ENCODE data around the gene TLN1. TPM values are rescaled to one million over a fixed set of nuclear protein-coding genes. Genes with fewer than 3 reads are reported as not detected.

The TLN1 gene
- total and polyA plus RNA-seq, 2 experiments from 2014 or later, result 21.5 to 120 TPM

DNA sequence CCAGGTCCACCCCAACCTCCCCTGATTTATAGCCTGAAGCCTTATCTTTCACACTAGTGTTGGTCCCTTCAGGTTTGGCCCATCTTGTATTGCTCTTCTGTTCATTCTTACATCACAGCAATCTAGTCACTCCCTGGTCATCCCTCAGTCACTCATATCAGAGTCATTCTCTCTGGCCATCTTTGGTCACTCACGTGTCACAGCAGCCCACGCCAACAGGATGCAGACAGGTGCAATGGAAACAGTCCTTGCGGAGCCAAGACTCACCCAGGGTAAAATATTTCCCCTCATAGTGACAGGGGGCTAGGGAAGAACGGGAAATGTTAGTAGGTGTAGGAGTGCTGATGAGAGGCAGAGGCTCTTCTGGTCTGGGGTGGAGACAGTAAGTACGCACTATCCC lies 21.5 kb upstream of the TLN1 start:
- peaks cover 19% of the 10 kb centered on the region for H3K4me1 ChIP-seq (ENCODE audit: insufficient read depth)
- Mint-ChIP-seq H3K36me3 (ENCODE audit: low read depth) (peaks cover 38% of the 10 kb centered on the region), H3K9me3 (no peaks in the 10 kb centered on the region; the same call in 1 of the 3 replicates), H3K4me3 (no peak overlapping the region), H3K27me3 (ENCODE audit: insufficient read depth, low read depth, poor library complexity) (peaks cover 10% of the 10 kb centered on the region), H3K27ac (no peak overlapping the region), H3K4me1 (peaks cover 14% of the 10 kb centered on the region)
- ATAC-seq (no peak), DNase-seq (ENCODE audit: low spot score) (no peak)
- no peaks in the 10 kb centered on the region for H3K9me2 ChIP-seq (ENCODE audit: insufficient read depth)
- no peak overlapping the region for H3K4me3 ChIP-seq
- no peak overlapping the region for H3K27ac ChIP-seq (ENCODE audit: low read depth)
- no peak for TF ChIP-seq ZNF114 (CRISPR knock-in tag; IDR thresholded peaks at IDR 0.05)
- TF ChIP-seq JUNB (IDR thresholded peaks at IDR 0.05; ENCODE audit: unreplicated experiment), result no peak
- TF ChIP-seq, protein P1, sequence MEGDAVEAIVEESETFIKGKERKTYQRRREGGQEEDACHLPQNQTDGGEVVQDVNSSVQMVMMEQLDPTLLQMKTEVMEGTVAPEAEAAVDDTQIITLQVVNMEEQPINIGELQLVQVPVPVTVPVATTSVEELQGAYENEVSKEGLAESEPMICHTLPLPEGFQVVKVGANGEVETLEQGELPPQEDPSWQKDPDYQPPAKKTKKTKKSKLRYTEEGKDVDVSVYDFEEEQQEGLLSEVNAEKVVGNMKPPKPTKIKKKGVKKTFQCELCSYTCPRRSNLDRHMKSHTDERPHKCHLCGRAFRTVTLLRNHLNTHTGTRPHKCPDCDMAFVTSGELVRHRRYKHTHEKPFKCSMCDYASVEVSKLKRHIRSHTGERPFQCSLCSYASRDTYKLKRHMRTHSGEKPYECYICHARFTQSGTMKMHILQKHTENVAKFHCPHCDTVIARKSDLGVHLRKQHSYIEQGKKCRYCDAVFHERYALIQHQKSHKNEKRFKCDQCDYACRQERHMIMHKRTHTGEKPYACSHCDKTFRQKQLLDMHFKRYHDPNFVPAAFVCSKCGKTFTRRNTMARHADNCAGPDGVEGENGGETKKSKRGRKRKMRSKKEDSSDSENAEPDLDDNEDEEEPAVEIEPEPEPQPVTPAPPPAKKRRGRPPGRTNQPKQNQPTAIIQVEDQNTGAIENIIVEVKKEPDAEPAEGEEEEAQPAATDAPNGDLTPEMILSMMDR (conservative IDR thresholded peaks at IDR 0.05; ENCODE audit: low read depth in 2 of 2), result no peak
- no peak for TF ChIP-seq EZH2phosphoT487 (IDR thresholded peaks at IDR 0.05; ENCODE audit: unreplicated experiment)
- TF ChIP-seq, protein P2, sequence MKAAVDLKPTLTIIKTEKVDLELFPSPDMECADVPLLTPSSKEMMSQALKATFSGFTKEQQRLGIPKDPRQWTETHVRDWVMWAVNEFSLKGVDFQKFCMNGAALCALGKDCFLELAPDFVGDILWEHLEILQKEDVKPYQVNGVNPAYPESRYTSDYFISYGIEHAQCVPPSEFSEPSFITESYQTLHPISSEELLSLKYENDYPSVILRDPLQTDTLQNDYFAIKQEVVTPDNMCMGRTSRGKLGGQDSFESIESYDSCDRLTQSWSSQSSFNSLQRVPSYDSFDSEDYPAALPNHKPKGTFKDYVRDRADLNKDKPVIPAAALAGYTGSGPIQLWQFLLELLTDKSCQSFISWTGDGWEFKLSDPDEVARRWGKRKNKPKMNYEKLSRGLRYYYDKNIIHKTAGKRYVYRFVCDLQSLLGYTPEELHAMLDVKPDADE (IDR thresholded peaks at IDR 0.05), result no peak
- no peak for TF ChIP-seq STAT1 (IDR thresholded peaks at IDR 0.05; ENCODE audit: unreplicated experiment)
- TF ChIP-seq, protein P3, sequence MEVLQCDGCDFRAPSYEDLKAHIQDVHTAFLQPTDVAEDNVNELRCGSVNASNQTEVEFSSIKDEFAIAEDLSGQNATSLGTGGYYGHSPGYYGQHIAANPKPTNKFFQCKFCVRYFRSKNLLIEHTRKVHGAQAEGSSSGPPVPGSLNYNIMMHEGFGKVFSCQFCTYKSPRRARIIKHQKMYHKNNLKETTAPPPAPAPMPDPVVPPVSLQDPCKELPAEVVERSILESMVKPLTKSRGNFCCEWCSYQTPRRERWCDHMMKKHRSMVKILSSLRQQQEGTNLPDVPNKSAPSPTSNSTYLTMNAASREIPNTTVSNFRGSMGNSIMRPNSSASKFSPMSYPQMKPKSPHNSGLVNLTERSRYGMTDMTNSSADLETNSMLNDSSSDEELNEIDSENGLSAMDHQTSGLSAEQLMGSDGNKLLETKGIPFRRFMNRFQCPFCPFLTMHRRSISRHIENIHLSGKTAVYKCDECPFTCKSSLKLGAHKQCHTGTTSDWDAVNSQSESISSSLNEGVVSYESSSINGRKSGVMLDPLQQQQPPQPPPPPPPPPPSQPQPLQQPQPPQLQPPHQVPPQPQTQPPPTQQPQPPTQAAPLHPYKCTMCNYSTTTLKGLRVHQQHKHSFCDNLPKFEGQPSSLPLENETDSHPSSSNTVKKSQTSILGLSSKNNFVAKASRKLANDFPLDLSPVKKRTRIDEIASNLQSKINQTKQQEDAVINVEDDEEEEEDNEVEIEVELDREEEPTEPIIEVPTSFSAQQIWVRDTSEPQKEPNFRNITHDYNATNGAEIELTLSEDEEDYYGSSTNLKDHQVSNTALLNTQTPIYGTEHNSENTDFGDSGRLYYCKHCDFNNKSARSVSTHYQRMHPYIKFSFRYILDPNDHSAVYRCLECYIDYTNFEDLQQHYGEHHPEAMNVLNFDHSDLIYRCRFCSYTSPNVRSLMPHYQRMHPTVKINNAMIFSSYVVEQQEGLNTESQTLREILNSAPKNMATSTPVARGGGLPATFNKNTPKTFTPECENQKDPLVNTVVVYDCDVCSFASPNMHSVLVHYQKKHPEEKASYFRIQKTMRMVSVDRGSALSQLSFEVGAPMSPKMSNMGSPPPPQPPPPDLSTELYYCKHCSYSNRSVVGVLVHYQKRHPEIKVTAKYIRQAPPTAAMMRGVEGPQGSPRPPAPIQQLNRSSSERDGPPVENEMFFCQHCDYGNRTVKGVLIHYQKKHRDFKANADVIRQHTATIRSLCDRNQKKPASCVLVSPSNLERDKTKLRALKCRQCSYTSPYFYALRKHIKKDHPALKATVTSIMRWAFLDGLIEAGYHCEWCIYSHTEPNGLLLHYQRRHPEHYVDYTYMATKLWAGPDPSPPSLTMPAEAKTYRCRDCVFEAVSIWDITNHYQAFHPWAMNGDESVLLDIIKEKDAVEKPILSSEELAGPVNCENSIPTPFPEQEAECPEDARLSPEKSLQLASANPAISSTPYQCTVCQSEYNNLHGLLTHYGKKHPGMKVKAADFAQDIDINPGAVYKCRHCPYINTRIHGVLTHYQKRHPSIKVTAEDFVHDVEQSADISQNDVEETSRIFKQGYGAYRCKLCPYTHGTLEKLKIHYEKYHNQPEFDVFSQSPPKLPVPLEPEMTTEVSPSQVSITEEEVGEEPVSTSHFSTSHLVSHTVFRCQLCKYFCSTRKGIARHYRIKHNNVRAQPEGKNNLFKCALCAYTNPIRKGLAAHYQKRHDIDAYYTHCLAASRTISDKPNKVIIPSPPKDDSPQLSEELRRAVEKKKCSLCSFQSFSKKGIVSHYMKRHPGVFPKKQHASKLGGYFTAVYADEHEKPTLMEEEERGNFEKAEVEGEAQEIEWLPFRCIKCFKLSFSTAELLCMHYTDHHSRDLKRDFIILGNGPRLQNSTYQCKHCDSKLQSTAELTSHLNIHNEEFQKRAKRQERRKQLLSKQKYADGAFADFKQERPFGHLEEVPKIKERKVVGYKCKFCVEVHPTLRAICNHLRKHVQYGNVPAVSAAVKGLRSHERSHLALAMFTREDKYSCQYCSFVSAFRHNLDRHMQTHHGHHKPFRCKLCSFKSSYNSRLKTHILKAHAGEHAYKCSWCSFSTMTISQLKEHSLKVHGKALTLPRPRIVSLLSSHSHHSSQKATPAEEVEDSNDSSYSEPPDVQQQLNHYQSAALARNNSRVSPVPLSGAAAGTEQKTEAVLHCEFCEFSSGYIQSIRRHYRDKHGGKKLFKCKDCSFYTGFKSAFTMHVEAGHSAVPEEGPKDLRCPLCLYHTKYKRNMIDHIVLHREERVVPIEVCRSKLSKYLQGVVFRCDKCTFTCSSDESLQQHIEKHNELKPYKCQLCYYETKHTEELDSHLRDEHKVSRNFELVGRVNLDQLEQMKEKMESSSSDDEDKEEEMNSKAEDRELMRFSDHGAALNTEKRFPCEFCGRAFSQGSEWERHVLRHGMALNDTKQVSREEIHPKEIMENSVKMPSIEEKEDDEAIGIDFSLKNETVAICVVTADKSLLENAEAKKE (CRISPR knock-in tag; IDR thresholded peaks at IDR 0.05), result no peak
- no peak for TF ChIP-seq POLR2AphosphoS5 (IDR thresholded peaks at IDR 0.05; ENCODE audit: low read depth)
- peaks cover under 1% of the 10 kb centered on the region; the same call in 1 of the 2 replicates for H4K20me1 ChIP-seq (replicated peaks; ENCODE audit: insufficient read depth)
- peaks cover 11% of the 10 kb centered on the region for H3K79me2 ChIP-seq (replicated peaks; ENCODE audit: insufficient read depth)
- H3K4me2 ChIP-seq, result no peak overlapping the region
- H3K36me3 ChIP-seq (ENCODE audit: insufficient read depth), result peaks cover 4% of the 10 kb centered on the region
- H3F3A ChIP-seq (replicated peaks; ENCODE audit: low read depth), result peaks cover 29% of the 10 kb centered on the region
- no peak overlapping the region for H2AFZ ChIP-seq
- H3K27me3 ChIP-seq (ENCODE audit: insufficient read depth), result no peaks in the 10 kb centered on the region
